ENCODE results near the gene KIDINS220. TPM values are rescaled to one million over a fixed set of nuclear protein-coding genes. Genes with fewer than 3 reads are reported as not detected.

The KIDINS220 gene
- total and polyA plus RNA-seq, 2 of the 13 experiments (the other 11 are each of a cell fraction or from before 2014, with no cell fraction given): 25.2 to 32.3 TPM

DNA sequence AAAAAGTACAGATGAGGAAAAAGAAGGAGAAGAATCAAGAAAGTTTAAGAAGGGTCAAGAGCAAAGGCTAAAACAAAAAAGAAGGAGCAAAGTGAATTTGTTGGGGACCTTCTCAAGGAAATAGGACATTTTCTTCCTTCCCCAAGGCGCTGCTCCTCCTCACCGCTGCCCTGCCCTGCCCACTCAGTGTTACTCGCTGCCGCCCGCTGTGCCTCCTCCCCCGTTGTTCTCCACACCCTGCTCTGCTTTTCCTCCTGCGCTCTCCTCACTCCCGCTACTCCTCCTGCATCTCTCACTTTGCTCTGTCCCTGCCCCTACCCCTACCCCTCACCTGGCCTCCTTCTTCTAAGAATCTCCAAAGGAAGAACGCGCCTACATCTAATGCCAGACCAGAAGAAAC is 104.8 kb downstream of the KIDINS220 start (continued):
- TF ChIP-seq, protein P1, sequence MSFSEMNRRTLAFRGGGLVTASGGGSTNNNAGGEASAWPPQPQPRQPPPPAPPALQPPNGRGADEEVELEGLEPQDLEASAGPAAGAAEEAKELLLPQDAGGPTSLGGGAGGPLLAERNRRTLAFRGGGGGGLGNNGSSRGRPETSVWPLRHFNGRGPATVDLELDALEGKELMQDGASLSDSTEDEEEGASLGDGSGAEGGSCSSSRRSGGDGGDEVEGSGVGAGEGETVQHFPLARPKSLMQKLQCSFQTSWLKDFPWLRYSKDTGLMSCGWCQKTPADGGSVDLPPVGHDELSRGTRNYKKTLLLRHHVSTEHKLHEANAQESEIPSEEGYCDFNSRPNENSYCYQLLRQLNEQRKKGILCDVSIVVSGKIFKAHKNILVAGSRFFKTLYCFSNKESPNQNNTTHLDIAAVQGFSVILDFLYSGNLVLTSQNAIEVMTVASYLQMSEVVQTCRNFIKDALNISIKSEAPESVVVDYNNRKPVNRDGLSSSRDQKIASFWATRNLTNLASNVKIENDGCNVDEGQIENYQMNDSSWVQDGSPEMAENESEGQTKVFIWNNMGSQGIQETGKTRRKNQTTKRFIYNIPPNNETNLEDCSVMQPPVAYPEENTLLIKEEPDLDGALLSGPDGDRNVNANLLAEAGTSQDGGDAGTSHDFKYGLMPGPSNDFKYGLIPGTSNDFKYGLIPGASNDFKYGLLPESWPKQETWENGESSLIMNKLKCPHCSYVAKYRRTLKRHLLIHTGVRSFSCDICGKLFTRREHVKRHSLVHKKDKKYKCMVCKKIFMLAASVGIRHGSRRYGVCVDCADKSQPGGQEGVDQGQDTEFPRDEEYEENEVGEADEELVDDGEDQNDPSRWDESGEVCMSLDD (CRISPR knock-in tag; IDR thresholded peaks at IDR 0.05; ENCODE audit: borderline replicate concordance): no peak
- no peak for TF ChIP-seq RFX5 (IDR thresholded peaks at IDR 0.05; ENCODE audit: low read depth, low read length)
- TF ChIP-seq, protein P2, sequence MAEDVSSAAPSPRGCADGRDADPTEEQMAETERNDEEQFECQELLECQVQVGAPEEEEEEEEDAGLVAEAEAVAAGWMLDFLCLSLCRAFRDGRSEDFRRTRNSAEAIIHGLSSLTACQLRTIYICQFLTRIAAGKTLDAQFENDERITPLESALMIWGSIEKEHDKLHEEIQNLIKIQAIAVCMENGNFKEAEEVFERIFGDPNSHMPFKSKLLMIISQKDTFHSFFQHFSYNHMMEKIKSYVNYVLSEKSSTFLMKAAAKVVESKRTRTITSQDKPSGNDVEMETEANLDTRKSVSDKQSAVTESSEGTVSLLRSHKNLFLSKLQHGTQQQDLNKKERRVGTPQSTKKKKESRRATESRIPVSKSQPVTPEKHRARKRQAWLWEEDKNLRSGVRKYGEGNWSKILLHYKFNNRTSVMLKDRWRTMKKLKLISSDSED (CRISPR knock-in tag; IDR thresholded peaks at IDR 0.05): no peak
- TF ChIP-seq, protein P3, sequence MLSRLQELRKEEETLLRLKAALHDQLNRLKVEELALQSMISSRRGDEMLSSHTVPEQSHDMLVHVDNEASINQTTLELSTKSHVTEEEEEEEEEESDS (CRISPR knock-in tag; IDR thresholded peaks at IDR 0.05; ENCODE audit: borderline replicate concordance): no peak
- TF ChIP-seq, protein P4, sequence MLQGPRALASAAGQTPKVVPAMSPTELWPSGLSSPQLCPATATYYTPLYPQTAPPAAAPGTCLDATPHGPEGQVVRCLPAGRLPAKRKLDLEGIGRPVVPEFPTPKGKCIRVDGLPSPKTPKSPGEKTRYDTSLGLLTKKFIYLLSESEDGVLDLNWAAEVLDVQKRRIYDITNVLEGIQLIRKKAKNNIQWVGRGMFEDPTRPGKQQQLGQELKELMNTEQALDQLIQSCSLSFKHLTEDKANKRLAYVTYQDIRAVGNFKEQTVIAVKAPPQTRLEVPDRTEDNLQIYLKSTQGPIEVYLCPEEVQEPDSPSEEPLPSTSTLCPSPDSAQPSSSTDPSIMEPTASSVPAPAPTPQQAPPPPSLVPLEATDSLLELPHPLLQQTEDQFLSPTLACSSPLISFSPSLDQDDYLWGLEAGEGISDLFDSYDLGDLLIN (CRISPR knock-in tag; IDR thresholded peaks at IDR 0.05; ENCODE audit: borderline replicate concordance): no peak
- TF ChIP-seq, protein P5, sequence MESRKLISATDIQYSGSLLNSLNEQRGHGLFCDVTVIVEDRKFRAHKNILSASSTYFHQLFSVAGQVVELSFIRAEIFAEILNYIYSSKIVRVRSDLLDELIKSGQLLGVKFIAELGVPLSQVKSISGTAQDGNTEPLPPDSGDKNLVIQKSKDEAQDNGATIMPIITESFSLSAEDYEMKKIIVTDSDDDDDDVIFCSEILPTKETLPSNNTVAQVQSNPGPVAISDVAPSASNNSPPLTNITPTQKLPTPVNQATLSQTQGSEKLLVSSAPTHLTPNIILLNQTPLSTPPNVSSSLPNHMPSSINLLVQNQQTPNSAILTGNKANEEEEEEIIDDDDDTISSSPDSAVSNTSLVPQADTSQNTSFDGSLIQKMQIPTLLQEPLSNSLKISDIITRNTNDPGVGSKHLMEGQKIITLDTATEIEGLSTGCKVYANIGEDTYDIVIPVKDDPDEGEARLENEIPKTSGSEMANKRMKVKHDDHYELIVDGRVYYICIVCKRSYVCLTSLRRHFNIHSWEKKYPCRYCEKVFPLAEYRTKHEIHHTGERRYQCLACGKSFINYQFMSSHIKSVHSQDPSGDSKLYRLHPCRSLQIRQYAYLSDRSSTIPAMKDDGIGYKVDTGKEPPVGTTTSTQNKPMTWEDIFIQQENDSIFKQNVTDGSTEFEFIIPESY (CRISPR knock-in tag; IDR thresholded peaks at IDR 0.05): no peak
- no peak for TF ChIP-seq ZNF20 (CRISPR knock-in tag; IDR thresholded peaks at IDR 0.05)
- TF ChIP-seq MLLT10 (CRISPR knock-in tag; IDR thresholded peaks at IDR 0.05): no peak

All from HepG2 (cell line).